Myocyte (in vitro differentiated cells): ENCODE data around the gene TDG. TPM values are rescaled to one million over a fixed set of nuclear protein-coding genes. Genes with fewer than 3 reads are reported as not detected.

ENCODE experiments used
- DNase-seq: peaks from one replicate; pipeline ENCODE4 v3.0.0-alpha.2; 2012; ENCODE audit warnings: low read depth
- total RNA-seq: library from RNA; depleted of rRNA; stranded (reverse); fragments of >200 nt; gene quantifications from 2 replicates; pipeline ENCODE4 v1.2.3, GENCODE V29; 2014

The TDG gene
- total RNA-seq, 1 donor from 2014 or later, result 26.2 TPM

GRCh38 chr12:103958621-103959020, 7.1 kb upstream of the TDG start:
- DNase-seq, result no peak

GRCh38 chr12:103960616-103961227, 5.0 kb upstream of the TDG start:
- DNase-seq, result no peak

GRCh38 chr12:103962493-103962892, 3.2 kb upstream of the TDG start:
- no peak for DNase-seq

GRCh38 chr12:103964805-103965204, 867 bp upstream of the TDG start:
- DNase-seq, result no peak

- no peak for DNase-seq
Observed at GRCh38 chr12:103965255-103965589, 450 bp upstream of the TDG start.

GRCh38 chr12:103966736-103967135, 1.1 kb downstream of the TDG start:
- DNase-seq, result peak; percentile 27

GRCh38 chr12:103969391-103969790, 3.7 kb downstream of the TDG start:
- no peak for DNase-seq

GRCh38 chr12:103973909-103974308, 8.2 kb downstream of the TDG start:
- DNase-seq, result no peak

- no peak for DNase-seq
Observed at GRCh38 chr12:103975368-103975767, 9.7 kb downstream of the TDG start.

GRCh38 chr12:103978384-103978982, 12.8 kb downstream of the TDG start:
- DNase-seq, result no peak

- peak; percentile 39 for DNase-seq
Observed at GRCh38 chr12:103986829-103987228, 21.2 kb downstream of the TDG start.

- DNase-seq, result peak; percentile 78
Observed at GRCh38 chr12:103994235-103994634, 28.6 kb downstream of the TDG start.

GRCh38 chr12:103996595-103996994, 30.9 kb downstream of the TDG start:
- DNase-seq, result no peak

GRCh38 chr12:103997286-103997900, 31.7 kb downstream of the TDG start:
- no peak for DNase-seq

- DNase-seq, result no peak
Observed at GRCh38 chr12:103998976-103999375, 33.3 kb downstream of the TDG start.

- DNase-seq, result no peak
Observed at GRCh38 chr12:104000807-104001434, 35.2 kb downstream of the TDG start.

- no peak for DNase-seq
Observed at GRCh38 chr12:104002686-104003085, 37.0 kb downstream of the TDG start.

- no peak for DNase-seq
Observed at GRCh38 chr12:104003596-104003995, 37.9 kb downstream of the TDG start.

GRCh38 chr12:104006929-104007328, 41.3 kb downstream of the TDG start:
- DNase-seq, result peak; percentile 22

- DNase-seq, result no peak
Observed at GRCh38 chr12:104010121-104010520, 44.4 kb downstream of the TDG start.

GRCh38 chr12:104010606-104011169, 45.0 kb downstream of the TDG start:
- no peak for DNase-seq

- peak; percentile 95 for DNase-seq
Observed at GRCh38 chr12:104011253-104011652, 45.6 kb downstream of the TDG start.
